ENCODE measurements around the gene NCAPH2. TPM values are rescaled to one million over a fixed set of nuclear protein-coding genes. Genes with fewer than 3 reads are reported as not detected.

Gene NCAPH2
- total and polyA plus RNA-seq, 2 of the 13 experiments (the other 11 are each of a cell fraction or from before 2014, with no cell fraction given) = 28.1 to 64.4 TPM

- TF ChIP-seq NFRKB (IDR thresholded peaks at IDR 0.05) = no peak
- TF ChIP-seq ZNF121 (CRISPR knock-in tag; IDR thresholded peaks at IDR 0.05) = peak; percentile 40; the same call in 1 of the 2 replicates
- 0 out of 2 replicates have a peak, but pooled peaks have one; percentile 24 for TF ChIP-seq HINFP (CRISPR knock-in tag; IDR thresholded peaks at IDR 0.05; ENCODE audit: low read depth)
- TF ChIP-seq ZNF703 (CRISPR knock-in tag; IDR thresholded peaks at IDR 0.05; ENCODE audit: borderline replicate concordance) = peak; percentile 64; the same call in 1 of the 2 replicates
- no peak for TF ChIP-seq ELF3 (CRISPR knock-in tag; IDR thresholded peaks at IDR 0.05)
- peak; percentile 58; the same call in 1 of the 2 replicates for TF ChIP-seq IRF2 (CRISPR knock-in tag; IDR thresholded peaks at IDR 0.05)
- TF ChIP-seq MYNN (CRISPR knock-in tag; IDR thresholded peaks at IDR 0.05; ENCODE audit: low read depth) = no peak
- TF ChIP-seq REL (CRISPR knock-in tag; conservative IDR thresholded peaks at IDR 0.05) = 0 out of 2 replicates have a peak, but pooled peaks have one; percentile 75
- no peak for TF ChIP-seq TCF7L2 (IDR thresholded peaks at IDR 0.05; ENCODE audit: low read depth, low read length)
- TF ChIP-seq ZNF431 (CRISPR knock-in tag; IDR thresholded peaks at IDR 0.05; ENCODE audit: borderline replicate concordance, low read depth) = no peak
- TF ChIP-seq ZNF143 (CRISPR knock-in tag; IDR thresholded peaks at IDR 0.05) = peak; percentile 17; the same call in 1 of the 2 replicates
- peak; percentile 99 for TF ChIP-seq MLX (CRISPR knock-in tag; IDR thresholded peaks at IDR 0.05)
- TF ChIP-seq CENPBD1 (CRISPR knock-in tag; IDR thresholded peaks at IDR 0.05; ENCODE audit: borderline replicate concordance, low read depth) = no peak
- TF ChIP-seq ZNF329 (CRISPR knock-in tag; IDR thresholded peaks at IDR 0.05; ENCODE audit: low read depth) = no peak
- no peak for TF ChIP-seq ZNF558 (CRISPR knock-in tag; IDR thresholded peaks at IDR 0.05; ENCODE audit: borderline replicate concordance)
- peak; percentile 91 for TF ChIP-seq MAX (IDR thresholded peaks at IDR 0.05)
- TF ChIP-seq HDAC1 (CRISPR knock-in tag; IDR thresholded peaks at IDR 0.05) = peak; percentile 67
- TF ChIP-seq NR0B2 (CRISPR knock-in tag; IDR thresholded peaks at IDR 0.05) = no peak
- TF ChIP-seq KLF12 (CRISPR knock-in tag; IDR thresholded peaks at IDR 0.05; ENCODE audit: borderline replicate concordance) = no peak
- peak; percentile 73; the same call in 1 of the 2 replicates for TF ChIP-seq SNAPC2 (CRISPR knock-in tag; IDR thresholded peaks at IDR 0.05)
- peak; percentile 60; the same call in 1 of the 2 replicates for TF ChIP-seq ZNF280D (CRISPR knock-in tag; IDR thresholded peaks at IDR 0.05)
- TF ChIP-seq ZNF788 (CRISPR knock-in tag; IDR thresholded peaks at IDR 0.05; ENCODE audit: borderline replicate concordance) = peak; percentile 45; the same call in 1 of the 2 replicates
These were observed 22.5 kb upstream of the NCAPH2 start (continued) for GRCh38 chr22:50485221-50486131.

All from HepG2 (cell line).